Kidney (tissue), 14 donors: Measurements from ENCODE around the gene RAB3IP. TPM values are rescaled to one million over a fixed set of nuclear protein-coding genes. Genes with fewer than 3 reads are reported as not detected.

Experiments used
- DNase-seq, 5 donors: peaks; one replicate each; pipeline ENCODE4 v3.0.0-alpha.2; 2013 to 2020
- FAIRE-seq: peaks from 2 replicates; lab custom pipeline; 2012; peaks lifted over from hg19 to GRCh38; lab: Jason Lieb, UNC
- H3K27ac ChIP-seq, 2 donors: one replicate each; pipeline ENCODE4 v1.7.0; 2013; ENCODE audit warnings: low read depth in 2 of 2, low read length in 2 of 2, inconsistent platforms in 1 of 2
- H3K27me3 ChIP-seq: one replicate; pipeline ENCODE4 v1.7.1; 2013; ENCODE audit warnings: low read length, inconsistent platforms; ENCODE audit not compliant: control insufficient read depth, insufficient read depth
- H3K36me3 ChIP-seq, 3 donors: one replicate each; pipeline versions ENCODE4 v1.7.0 to v1.7.1; 2013; ENCODE audit warnings: low read length in 3 of 3, control low read depth in 1 of 3, inconsistent platforms in 1 of 3; ENCODE audit not compliant: insufficient read depth in 3 of 3, control insufficient read depth in 2 of 3
- H3K4me1 ChIP-seq, 3 donors: one replicate each; pipeline versions ENCODE4 v1.7.0 to v1.7.1; 2013; ENCODE audit warnings: low read length in 3 of 3, inconsistent platforms in 1 of 3, low read depth in 1 of 3; ENCODE audit not compliant: control insufficient read depth in 2 of 3, insufficient read depth in 2 of 3
- H3K4me3 ChIP-seq, 3 donors: one replicate each; pipeline versions ENCODE4 v1.7.0 to v1.8.1; 2013; ENCODE audit warnings: low read length in 3 of 3, control low read depth in 1 of 3, inconsistent platforms in 1 of 3
- H3K9ac ChIP-seq, 3 donors: one replicate each; pipeline versions ENCODE4 v1.7.0 to v1.7.1; 2013; ENCODE audit warnings: low read length in 3 of 3, control low read depth in 1 of 3, inconsistent platforms in 1 of 3
- H3K9me3 ChIP-seq, 3 donors: one replicate each; pipeline versions ENCODE4 v1.7.0 to v1.7.1; 2013; ENCODE audit warnings: low read length in 3 of 3, control low read depth in 1 of 3, inconsistent platforms in 1 of 3; ENCODE audit not compliant: control insufficient read depth in 2 of 3, insufficient read depth in 1 of 3
- intact Hi-C: fragments of 100-400 bp; cut with DNase I; formaldehyde crosslinking; loops from one replicate; pipeline ENCODE4 v1.11.1; 2022
- polyA plus RNA-seq: library from polyadenylated mRNA; stranded (reverse); fragments of 350-450 nt; fragmentation: Illumina TruSeq; extraction: RNeasy Lipid Tissue Mini Kit (QIAGEN cat#74804); gene quantifications from one replicate; pipeline ENCODE4 v1.2.3, GENCODE V29; 2014; ENCODE audit warnings: low read depth, low replicate concordance; ENCODE audit not compliant: insufficient read depth
- total RNA-seq: library from RNA; stranded (reverse); fragmentation: NEBNext Ultra II Directional; extraction: Animal tissue kit (Norgen Biotek cat#: 25700); gene quantifications from one replicate; pipeline ENCODE4 v1.2.1, GENCODE V29; 2021
- TF ChIP-seq, protein P1 (sequence below): IDR thresholded peaks from 3 replicates; pipeline ENCODE4 v1.5.1; 2012; ENCODE audit warnings: mild to moderate bottlenecking, moderate library complexity, borderline replicate concordance; ENCODE audit not compliant: insufficient read depth; ENCODE audit errors: extremely low read depth
- donor health status: control.
- donor health status: control.
- donor health status: control.
- donor health status: control.
- donor health status: control.
- donor health status: DM: yes; HTN: yes; CAD: no.
- donor health status: Normal renal cell carcinoma (clear cell type).

RAB3IP gene
- total and polyA plus RNA-seq, 2 donors from 2014 or later: 58.4 to 73.6 TPM

DNA sequence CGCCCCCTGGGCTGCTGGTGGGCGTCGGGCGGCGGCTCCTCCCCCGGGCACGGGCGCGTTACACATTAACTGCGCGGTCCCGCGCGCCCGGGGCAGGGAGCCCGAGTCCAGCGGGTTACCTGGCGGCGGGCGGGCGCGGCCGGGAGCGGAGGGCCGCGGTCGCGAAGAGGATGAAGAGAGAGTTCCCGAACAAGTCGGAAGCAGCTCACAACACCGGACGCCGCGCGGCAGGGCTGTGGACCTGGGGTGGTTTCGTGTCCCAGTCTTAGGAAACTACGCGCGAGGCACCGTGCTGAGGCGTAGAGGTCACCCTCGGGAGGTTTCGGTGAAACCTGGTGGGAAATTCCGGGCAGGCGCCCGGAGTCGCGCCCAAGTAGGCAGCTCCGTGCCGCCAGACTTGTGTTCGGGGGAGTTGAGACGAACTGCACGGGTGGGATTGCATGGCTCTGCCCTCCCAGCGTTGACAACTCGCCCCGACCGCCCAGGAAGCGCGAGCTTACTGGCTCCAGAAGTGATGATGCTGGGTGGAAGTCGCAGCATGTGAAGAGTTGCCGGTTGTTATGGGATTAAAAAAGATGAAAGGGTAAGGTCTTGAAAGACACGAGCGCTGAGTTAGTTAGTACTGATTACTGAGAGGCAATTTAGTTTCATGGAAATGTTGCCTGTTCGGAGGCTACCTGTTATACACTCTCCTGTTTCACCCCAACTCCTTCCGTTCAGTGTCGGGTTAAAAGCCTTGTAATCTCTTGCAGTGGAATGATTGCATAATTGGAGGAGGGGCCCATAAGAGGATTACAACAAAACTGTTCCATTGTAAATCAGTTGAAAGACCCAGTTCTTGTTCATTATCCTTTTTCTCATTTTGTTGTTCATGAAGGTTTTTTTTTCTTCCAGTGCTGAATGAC is 879 bp downstream of the RAB3IP start:
- Histone ChIP-seq H3K9ac (peak overlapping the region; percentile 4 to 86 (median 74)), H3K27ac (peak overlapping the region; percentile 76 to 97), H3K9me3 (no peaks in the 10 kb centered on the region), H3K4me3 (peak overlapping the region; percentile 78 to 96 (median 86)), H3K4me1 (peaks cover 0 to 4% (median 0%) of the 10 kb centered on the region in 3 donors), H3K36me3 (no peaks in the 10 kb centered on the region), H3K27me3 (no peaks in the 10 kb centered on the region)
- TF ChIP-seq, protein P1, sequence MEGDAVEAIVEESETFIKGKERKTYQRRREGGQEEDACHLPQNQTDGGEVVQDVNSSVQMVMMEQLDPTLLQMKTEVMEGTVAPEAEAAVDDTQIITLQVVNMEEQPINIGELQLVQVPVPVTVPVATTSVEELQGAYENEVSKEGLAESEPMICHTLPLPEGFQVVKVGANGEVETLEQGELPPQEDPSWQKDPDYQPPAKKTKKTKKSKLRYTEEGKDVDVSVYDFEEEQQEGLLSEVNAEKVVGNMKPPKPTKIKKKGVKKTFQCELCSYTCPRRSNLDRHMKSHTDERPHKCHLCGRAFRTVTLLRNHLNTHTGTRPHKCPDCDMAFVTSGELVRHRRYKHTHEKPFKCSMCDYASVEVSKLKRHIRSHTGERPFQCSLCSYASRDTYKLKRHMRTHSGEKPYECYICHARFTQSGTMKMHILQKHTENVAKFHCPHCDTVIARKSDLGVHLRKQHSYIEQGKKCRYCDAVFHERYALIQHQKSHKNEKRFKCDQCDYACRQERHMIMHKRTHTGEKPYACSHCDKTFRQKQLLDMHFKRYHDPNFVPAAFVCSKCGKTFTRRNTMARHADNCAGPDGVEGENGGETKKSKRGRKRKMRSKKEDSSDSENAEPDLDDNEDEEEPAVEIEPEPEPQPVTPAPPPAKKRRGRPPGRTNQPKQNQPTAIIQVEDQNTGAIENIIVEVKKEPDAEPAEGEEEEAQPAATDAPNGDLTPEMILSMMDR: no peak
- FAIRE-seq: no peak
- peak; percentile 76 to 92 (median 85) for DNase-seq
- intact Hi-C loops: no loop called here

DNA sequence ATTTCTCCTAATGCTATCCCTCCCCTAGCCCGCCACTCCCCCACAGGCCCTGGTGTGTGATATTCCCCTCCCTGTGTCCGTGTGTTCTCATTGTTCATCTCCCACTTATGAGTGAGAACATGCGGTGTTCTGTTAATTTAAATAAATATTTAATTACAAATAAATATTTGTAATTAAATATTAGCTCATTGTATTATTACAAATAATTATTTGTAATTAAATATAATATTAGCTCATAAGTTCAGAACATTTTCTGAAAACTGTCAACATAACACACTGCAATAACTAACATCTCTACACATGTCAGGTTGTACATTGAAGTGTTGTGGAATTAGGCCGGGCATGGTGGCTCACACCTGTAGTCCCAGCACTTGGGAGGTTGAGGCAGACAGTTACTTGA is 5.4 kb downstream of the RAB3IP start:
- H3K9me3 ChIP-seq: no peaks in the 10 kb centered on the region
- intact Hi-C loops: no loop called here
- TF ChIP-seq, protein P1: no peak
- FAIRE-seq (no peak), DNase-seq (no peak)
- no peaks in the 10 kb centered on the region for H3K36me3 ChIP-seq
- no peaks in the 10 kb centered on the region for H3K27me3 ChIP-seq
- peaks cover 0 to 4% (median 0%) of the 10 kb centered on the region in 3 donors for H3K4me1 ChIP-seq
- no peak overlapping the region for H3K27ac ChIP-seq
- H3K9ac ChIP-seq: no peak overlapping the region
- no peak overlapping the region for H3K4me3 ChIP-seq

DNA sequence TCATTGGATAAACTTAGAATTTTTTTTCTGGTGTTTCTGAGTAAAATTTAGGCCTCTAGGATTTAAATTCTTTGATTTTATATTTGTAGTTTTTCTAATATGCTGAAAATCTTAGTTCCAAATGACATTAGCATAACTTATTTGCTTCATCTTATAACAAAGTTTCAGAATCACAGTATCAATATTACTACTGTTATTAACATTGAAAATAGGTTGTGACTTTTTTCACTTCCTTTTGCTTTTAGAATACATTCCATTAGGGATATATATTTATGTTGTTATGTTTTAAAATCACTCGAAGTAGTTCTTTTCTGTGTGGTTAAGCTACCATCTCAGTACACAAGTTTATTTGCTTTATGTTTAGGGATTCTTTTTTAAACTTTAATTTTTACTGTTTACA is 12.8 kb downstream of the RAB3IP start:
- Histone ChIP-seq H3K9me3 (no peaks in the 10 kb centered on the region), H3K4me1 (no peaks in the 10 kb centered on the region), H3K4me3 (no peak overlapping the region), H3K9ac (no peak overlapping the region), H3K27me3 (no peaks in the 10 kb centered on the region), H3K27ac (no peak overlapping the region), H3K36me3 (peaks cover 0 to 12% (median 5%) of the 10 kb centered on the region in 3 donors)
- intact Hi-C loops: no loop called here
- TF ChIP-seq, protein P1: no peak
- DNase-seq (no peak), FAIRE-seq (no peak)
